HG03064 (cell line): ENCODE data around the gene THTPA.
"Not testable (repeated sequence)": the region's sequence is repeated elsewhere in the genome, so short reads cannot be mapped to it uniquely, and the experiment has no call there.

ENCODE experiments used
- ATAC-seq: cut with Tn5 transposase; IDR thresholded peaks from one replicate; pipeline ENCODE4 v1.9.1; 2021; ENCODE audit warnings: low read depth; ENCODE audit not compliant: unreplicated experiment

THTPA gene

GRCh38 chr14:23580152-23580926 lies 24.3 kb downstream of the THTPA start:
- no peak for ATAC-seq

GRCh38 chr14:23580948-23581281 lies 24.8 kb downstream of the THTPA start:
- ATAC-seq, result no peak

GRCh38 chr14:23582906-23583760 lies 27.1 kb downstream of the THTPA start:
- no peak for ATAC-seq

- ATAC-seq, result not testable (repeated sequence)
These were observed 27.9 kb downstream of the THTPA start for GRCh38 chr14:23583761-23584526.

- not testable (repeated sequence) for ATAC-seq
These were observed 28.6 kb downstream of the THTPA start for GRCh38 chr14:23584527-23585203.

GRCh38 chr14:23588884-23589598 lies 33.0 kb downstream of the THTPA start:
- ATAC-seq, result peak; percentile 88

GRCh38 chr14:23589606-23590005 lies 33.5 kb downstream of the THTPA start:
- ATAC-seq, result no peak

- no peak for ATAC-seq
These were observed 34.1 kb downstream of the THTPA start for GRCh38 chr14:23590198-23590597.

GRCh38 chr14:23594191-23594590 lies 38.1 kb downstream of the THTPA start:
- not testable (repeated sequence) for ATAC-seq

- ATAC-seq, result no peak
These were observed 44.2 kb downstream of the THTPA start for GRCh38 chr14:23600322-23600707.

- no peak for ATAC-seq
These were observed 44.7 kb downstream of the THTPA start for GRCh38 chr14:23600806-23601205.

GRCh38 chr14:23601424-23601823 lies 45.4 kb downstream of the THTPA start:
- ATAC-seq, result no peak

GRCh38 chr14:23601845-23602180 lies 45.7 kb downstream of the THTPA start:
- no peak for ATAC-seq

- no peak for ATAC-seq
These were observed 46.4 kb downstream of the THTPA start for GRCh38 chr14:23602181-23603095.

- ATAC-seq, result no peak
These were observed 47.0 kb downstream of the THTPA start for GRCh38 chr14:23603103-23603502.

GRCh38 chr14:23604148-23604547 lies 48.1 kb downstream of the THTPA start:
- no peak for ATAC-seq

GRCh38 chr14:23604675-23605170 lies 48.7 kb downstream of the THTPA start:
- ATAC-seq, result no peak

- peak; percentile 80 for ATAC-seq
These were observed 50.0 kb downstream of the THTPA start for GRCh38 chr14:23605931-23606585.
